Transverse colon (tissue), 3 donors: ENCODE data around the gene CPSF4.

Experiments
- POLR2A ChIP-seq: fragments of 450-650 bp; IDR thresholded peaks from one replicate; pipeline ENCODE4 v1.6.1; 2016; ENCODE audit warnings: antibody characterized with exemption, mild to moderate bottlenecking, moderate library complexity
- TF ChIP-seq, protein P1 (sequence below), 5 experiments: fragments of 200-600 bp in 3 of 5; fragments of 450-650 bp in 2 of 5; sonication (generic) in 3 of 5; IDR thresholded peaks; 1 replicate in 2 of 5; 2 replicates in 3 of 5; pipeline ENCODE4 v1.5.1; 2016 to 2017; ENCODE audit warnings: antibody characterized with exemption in 5 of 5, inconsistent platforms in 3 of 5, mild to moderate bottlenecking in 2 of 5, moderate library complexity in 1 of 5

DNA sequence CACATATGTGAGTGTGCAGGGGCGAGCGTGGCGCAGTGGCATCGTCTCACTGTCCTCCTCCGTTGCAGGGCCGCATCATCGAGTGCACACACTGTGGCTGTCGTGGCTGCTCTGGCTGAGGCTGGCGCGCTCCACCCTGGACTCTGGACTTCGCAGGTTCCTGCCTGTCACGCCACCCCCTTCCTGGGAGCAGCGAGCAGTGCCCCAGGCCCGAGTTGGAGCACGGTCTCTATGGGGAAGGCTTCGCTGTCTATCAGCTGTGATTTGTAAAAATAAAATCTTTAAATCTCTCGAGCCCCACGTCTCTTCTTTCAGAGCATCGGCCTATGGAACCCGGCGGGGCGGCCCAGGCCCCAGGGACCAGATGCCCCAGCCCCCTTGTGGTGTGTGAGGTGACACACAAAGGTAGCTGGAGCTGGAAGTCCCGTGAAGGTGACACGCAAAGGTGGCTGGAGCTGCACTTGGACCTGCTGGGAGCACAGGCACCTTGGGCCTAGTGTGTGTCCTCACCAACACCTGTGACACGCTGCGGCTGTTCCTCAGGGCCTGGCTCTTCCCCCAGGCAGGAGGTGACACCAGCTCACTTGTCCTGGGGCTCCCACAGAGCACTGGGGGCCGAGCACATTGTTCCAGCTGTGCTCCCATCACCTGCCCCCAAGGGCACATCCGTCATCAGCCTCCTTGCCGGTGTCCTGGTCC lies 19.3 kb upstream of the CPSF4 start:
- TF ChIP-seq, protein P1, sequence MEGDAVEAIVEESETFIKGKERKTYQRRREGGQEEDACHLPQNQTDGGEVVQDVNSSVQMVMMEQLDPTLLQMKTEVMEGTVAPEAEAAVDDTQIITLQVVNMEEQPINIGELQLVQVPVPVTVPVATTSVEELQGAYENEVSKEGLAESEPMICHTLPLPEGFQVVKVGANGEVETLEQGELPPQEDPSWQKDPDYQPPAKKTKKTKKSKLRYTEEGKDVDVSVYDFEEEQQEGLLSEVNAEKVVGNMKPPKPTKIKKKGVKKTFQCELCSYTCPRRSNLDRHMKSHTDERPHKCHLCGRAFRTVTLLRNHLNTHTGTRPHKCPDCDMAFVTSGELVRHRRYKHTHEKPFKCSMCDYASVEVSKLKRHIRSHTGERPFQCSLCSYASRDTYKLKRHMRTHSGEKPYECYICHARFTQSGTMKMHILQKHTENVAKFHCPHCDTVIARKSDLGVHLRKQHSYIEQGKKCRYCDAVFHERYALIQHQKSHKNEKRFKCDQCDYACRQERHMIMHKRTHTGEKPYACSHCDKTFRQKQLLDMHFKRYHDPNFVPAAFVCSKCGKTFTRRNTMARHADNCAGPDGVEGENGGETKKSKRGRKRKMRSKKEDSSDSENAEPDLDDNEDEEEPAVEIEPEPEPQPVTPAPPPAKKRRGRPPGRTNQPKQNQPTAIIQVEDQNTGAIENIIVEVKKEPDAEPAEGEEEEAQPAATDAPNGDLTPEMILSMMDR (IDR thresholded peaks at IDR 0.05): no peak
- TF ChIP-seq POLR2A: no peak
